GM12878 (cell line): ENCODE measurements around the gene RBM19.

Source experiments
- CHD2 ChIP-seq: IDR thresholded peaks from 2 replicates; pipeline ENCODE4 v1.6.1; 2011; ENCODE audit warnings: low read depth, low read length, improper control_type of control experiment, borderline replicate concordance
- CREM ChIP-seq: IDR thresholded peaks from 2 replicates; pipeline ENCODE4 v1.6.1; 2014; ENCODE audit warnings: antibody characterized with exemption, low read depth
- EP300 ChIP-seq, 2 experiments: fragments of 150-350 bp in 1 of 2; IDR thresholded peaks; 2 replicates each; pipeline ENCODE4 v1.6.1; 2011 to 2012; ENCODE audit warnings: low read depth in 2 of 2, low read length in 2 of 2, borderline replicate concordance in 1 of 2, improper control_type of control experiment in 1 of 2, inconsistent platforms in 1 of 2; ENCODE audit not compliant: control insufficient read depth in 1 of 2
- EZH2 ChIP-seq: IDR thresholded peaks from 2 replicates; pipeline ENCODE4 v1.6.1; 2012; ENCODE audit warnings: low read depth, mild to moderate bottlenecking, control low read depth, inconsistent platforms, low read length, borderline replicate concordance; ENCODE audit not compliant: control insufficient read depth
- NFYB ChIP-seq: IDR thresholded peaks from 2 replicates; pipeline ENCODE4 v1.6.1; 2011; ENCODE audit warnings: low read depth, mild to moderate bottlenecking, low read length, improper control_type of control experiment, moderate library complexity; ENCODE audit not compliant: insufficient read depth
- POLR2A ChIP-seq: IDR thresholded peaks from 2 replicates; pipeline ENCODE4 v1.6.1; 2011; ENCODE audit warnings: low read depth, mild to moderate bottlenecking, low read length
- POLR2AphosphoS5 ChIP-seq: IDR thresholded peaks from 2 replicates; pipeline ENCODE4 v1.6.1; 2011; ENCODE audit warnings: mild to moderate bottlenecking, low read length, inconsistent platforms
- RAD21 ChIP-seq: IDR thresholded peaks from 2 replicates; pipeline ENCODE4 v1.6.1; 2011; ENCODE audit warnings: mild to moderate bottlenecking, low read depth, low read length, moderate library complexity; ENCODE audit not compliant: insufficient read depth
- RCOR1 ChIP-seq: conservative IDR thresholded peaks from 2 replicates; pipeline ENCODE4 v1.6.1; 2012; ENCODE audit warnings: low read depth, low read length, improper control_type of control experiment
- SIN3A ChIP-seq: IDR thresholded peaks from 2 replicates; pipeline ENCODE4 v1.6.1; 2012; ENCODE audit warnings: low read depth, low read length, improper control_type of control experiment
- TF ChIP-seq, protein P1 (sequence below), 3 experiments: IDR thresholded peaks in 2 of 3; conservative IDR thresholded peaks in 1 of 3; 2 replicates each; pipeline ENCODE4 v1.5.1; 2011; ENCODE audit warnings: low read depth in 3 of 3, low read length in 3 of 3, mild to moderate bottlenecking in 3 of 3, control low read depth in 2 of 3, moderate library complexity in 2 of 3, inconsistent platforms in 1 of 3, mixed read lengths in 1 of 3; ENCODE audit not compliant: control insufficient read depth in 2 of 3, insufficient read depth in 1 of 3; ENCODE audit errors: extremely low read depth in 1 of 3
- TF ChIP-seq, protein P2 (sequence below): fragments of 450-650 bp; formaldehyde crosslinking; IDR thresholded peaks from 2 replicates; pipeline ENCODE4 v1.4.0; 2020; ENCODE audit warnings: mild to moderate bottlenecking, moderate library complexity
- TF ChIP-seq, protein P3 (sequence below): IDR thresholded peaks from 2 replicates; pipeline ENCODE4 v1.6.1; 2011; ENCODE audit warnings: mild to moderate bottlenecking, low read depth, low read length, moderate library complexity; ENCODE audit not compliant: insufficient replicate concordance
- TF ChIP-seq, protein P4 (sequence below): IDR thresholded peaks from 2 replicates; pipeline ENCODE4 v1.6.1; 2012; ENCODE audit warnings: low read depth, low read length, improper control_type of control experiment

DNA sequence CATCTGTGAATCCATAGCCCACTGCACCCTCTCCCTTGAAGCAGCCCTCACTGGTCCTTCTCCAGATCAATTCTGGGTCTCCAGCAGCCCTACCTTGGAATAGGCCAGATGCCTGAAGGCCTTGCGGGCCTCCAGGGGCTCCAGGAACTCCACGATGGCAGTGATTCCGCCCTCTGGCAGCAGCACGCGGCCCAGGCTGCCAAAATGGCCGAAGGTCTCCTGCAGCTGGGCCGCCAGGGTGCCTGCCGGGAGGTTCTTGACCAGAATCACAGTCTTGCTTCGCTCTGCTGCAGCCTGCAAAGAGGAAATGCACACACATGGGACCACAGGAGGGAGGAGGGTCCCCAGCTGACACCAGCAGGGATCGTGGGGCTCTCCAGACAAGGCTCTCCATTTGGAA, 26.3 kb downstream of the RBM19 start:
- TF ChIP-seq CREM (no peak), POLR2A (no peak), EZH2 (no peak), RAD21 (no peak), NFYB (no peak), SIN3A (no peak), RCOR1 (no peak), CHD2 (no peak), EP300 (IDR thresholded peaks at IDR 0.05; ENCODE audit: borderline replicate concordance in 1 of 2, control insufficient read depth in 1 of 2, low read depth in 2 of 2, low read length in 2 of 2) (no peak), POLR2AphosphoS5 (no peak)
- TF ChIP-seq, protein P1, sequence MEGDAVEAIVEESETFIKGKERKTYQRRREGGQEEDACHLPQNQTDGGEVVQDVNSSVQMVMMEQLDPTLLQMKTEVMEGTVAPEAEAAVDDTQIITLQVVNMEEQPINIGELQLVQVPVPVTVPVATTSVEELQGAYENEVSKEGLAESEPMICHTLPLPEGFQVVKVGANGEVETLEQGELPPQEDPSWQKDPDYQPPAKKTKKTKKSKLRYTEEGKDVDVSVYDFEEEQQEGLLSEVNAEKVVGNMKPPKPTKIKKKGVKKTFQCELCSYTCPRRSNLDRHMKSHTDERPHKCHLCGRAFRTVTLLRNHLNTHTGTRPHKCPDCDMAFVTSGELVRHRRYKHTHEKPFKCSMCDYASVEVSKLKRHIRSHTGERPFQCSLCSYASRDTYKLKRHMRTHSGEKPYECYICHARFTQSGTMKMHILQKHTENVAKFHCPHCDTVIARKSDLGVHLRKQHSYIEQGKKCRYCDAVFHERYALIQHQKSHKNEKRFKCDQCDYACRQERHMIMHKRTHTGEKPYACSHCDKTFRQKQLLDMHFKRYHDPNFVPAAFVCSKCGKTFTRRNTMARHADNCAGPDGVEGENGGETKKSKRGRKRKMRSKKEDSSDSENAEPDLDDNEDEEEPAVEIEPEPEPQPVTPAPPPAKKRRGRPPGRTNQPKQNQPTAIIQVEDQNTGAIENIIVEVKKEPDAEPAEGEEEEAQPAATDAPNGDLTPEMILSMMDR (IDR thresholded peaks at IDR 0.05 in 2 of 3, conservative IDR thresholded peaks at IDR 0.05 in 1 of 3; ENCODE audit: control insufficient read depth in 2 of 3, extremely low read depth in 1 of 3, insufficient read depth in 1 of 3, low read depth in 3 of 3, low read length in 3 of 3), result no peak
- TF ChIP-seq, protein P2, sequence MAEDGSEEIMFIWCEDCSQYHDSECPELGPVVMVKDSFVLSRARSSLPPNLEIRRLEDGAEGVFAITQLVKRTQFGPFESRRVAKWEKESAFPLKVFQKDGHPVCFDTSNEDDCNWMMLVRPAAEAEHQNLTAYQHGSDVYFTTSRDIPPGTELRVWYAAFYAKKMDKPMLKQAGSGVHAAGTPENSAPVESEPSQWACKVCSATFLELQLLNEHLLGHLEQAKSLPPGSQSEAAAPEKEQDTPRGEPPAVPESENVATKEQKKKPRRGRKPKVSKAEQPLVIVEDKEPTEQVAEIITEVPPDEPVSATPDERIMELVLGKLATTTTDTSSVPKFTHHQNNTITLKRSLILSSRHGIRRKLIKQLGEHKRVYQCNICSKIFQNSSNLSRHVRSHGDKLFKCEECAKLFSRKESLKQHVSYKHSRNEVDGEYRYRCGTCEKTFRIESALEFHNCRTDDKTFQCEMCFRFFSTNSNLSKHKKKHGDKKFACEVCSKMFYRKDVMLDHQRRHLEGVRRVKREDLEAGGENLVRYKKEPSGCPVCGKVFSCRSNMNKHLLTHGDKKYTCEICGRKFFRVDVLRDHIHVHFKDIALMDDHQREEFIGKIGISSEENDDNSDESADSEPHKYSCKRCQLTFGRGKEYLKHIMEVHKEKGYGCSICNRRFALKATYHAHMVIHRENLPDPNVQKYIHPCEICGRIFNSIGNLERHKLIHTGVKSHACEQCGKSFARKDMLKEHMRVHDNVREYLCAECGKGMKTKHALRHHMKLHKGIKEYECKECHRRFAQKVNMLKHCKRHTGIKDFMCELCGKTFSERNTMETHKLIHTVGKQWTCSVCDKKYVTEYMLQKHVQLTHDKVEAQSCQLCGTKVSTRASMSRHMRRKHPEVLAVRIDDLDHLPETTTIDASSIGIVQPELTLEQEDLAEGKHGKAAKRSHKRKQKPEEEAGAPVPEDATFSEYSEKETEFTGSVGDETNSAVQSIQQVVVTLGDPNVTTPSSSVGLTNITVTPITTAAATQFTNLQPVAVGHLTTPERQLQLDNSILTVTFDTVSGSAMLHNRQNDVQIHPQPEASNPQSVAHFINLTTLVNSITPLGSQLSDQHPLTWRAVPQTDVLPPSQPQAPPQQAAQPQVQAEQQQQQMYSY (CRISPR knock-in tag), result no peak
- TF ChIP-seq, protein P3, sequence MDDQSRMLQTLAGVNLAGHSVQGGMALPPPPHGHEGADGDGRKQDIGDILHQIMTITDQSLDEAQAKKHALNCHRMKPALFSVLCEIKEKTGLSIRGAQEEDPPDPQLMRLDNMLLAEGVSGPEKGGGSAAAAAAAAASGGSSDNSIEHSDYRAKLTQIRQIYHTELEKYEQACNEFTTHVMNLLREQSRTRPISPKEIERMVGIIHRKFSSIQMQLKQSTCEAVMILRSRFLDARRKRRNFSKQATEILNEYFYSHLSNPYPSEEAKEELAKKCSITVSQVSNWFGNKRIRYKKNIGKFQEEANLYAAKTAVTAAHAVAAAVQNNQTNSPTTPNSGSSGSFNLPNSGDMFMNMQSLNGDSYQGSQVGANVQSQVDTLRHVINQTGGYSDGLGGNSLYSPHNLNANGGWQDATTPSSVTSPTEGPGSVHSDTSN, result no peak
- TF ChIP-seq, protein P4, sequence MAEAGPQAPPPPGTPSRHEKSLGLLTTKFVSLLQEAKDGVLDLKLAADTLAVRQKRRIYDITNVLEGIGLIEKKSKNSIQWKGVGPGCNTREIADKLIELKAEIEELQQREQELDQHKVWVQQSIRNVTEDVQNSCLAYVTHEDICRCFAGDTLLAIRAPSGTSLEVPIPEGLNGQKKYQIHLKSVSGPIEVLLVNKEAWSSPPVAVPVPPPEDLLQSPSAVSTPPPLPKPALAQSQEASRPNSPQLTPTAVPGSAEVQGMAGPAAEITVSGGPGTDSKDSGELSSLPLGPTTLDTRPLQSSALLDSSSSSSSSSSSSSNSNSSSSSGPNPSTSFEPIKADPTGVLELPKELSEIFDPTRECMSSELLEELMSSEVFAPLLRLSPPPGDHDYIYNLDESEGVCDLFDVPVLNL, result no peak
